Stimulated activated CD8-positive, alpha-beta memory T cell treated with anti-CD3 and anti-CD28 coated beads, Interleukin-12 subunit alpha, Interleukin-12 subunit beta, amount 100 ng/mL, for 24 hours (primary cell): ENCODE measurements around the gene SLC19A1.

Source experiments
- DNase-seq: peaks from one replicate; pipeline ENCODE4 v3.0.0-alpha.2; 2020; ENCODE audit errors: extremely low read depth

The SLC19A1 gene

GRCh38 chr21:45542242-45542666 is at the start of gene SLC19A1:
Gene SLC19A1 (minus strand): TSS chr21:45542440. CDS start chr21:45537959, 4,481 bp downstream.
- DNase-seq = peak; percentile 48

- DNase-seq = no peak
These were observed 49.5 kb upstream of the SLC19A1 start for GRCh38 chr21:45591619-45592207.

- DNase-seq = no peak
These were observed 48.7 kb upstream of the SLC19A1 start for GRCh38 chr21:45590726-45591618.

GRCh38 chr21:45590246-45590725 is 48.0 kb upstream of the SLC19A1 start:
- DNase-seq = peak; percentile 51

GRCh38 chr21:45589686-45590245 is 47.5 kb upstream of the SLC19A1 start:
- no peak for DNase-seq

- no peak for DNase-seq
These were observed 46.7 kb upstream of the SLC19A1 start for GRCh38 chr21:45588871-45589491.

GRCh38 chr21:45588086-45588825 is 46.0 kb upstream of the SLC19A1 start:
- no peak for DNase-seq

- no peak for DNase-seq
These were observed 44.1 kb upstream of the SLC19A1 start for GRCh38 chr21:45586289-45586858.

GRCh38 chr21:45584786-45585185 is 42.5 kb upstream of the SLC19A1 start:
- no peak for DNase-seq

GRCh38 chr21:45583831-45584509 is 41.7 kb upstream of the SLC19A1 start:
- DNase-seq = no peak

- DNase-seq = no peak
These were observed 39.9 kb upstream of the SLC19A1 start for GRCh38 chr21:45582128-45582527.

GRCh38 chr21:45581322-45581712 is 39.1 kb upstream of the SLC19A1 start:
- no peak for DNase-seq

- no peak for DNase-seq
These were observed 38.5 kb upstream of the SLC19A1 start for GRCh38 chr21:45580576-45581321.

- no peak for DNase-seq
These were observed 37.9 kb upstream of the SLC19A1 start for GRCh38 chr21:45580181-45580575.

GRCh38 chr21:45579383-45580180 is 37.3 kb upstream of the SLC19A1 start:
- no peak for DNase-seq

- no peak for DNase-seq
These were observed 36.7 kb upstream of the SLC19A1 start for GRCh38 chr21:45578811-45579381.

- no peak for DNase-seq
These were observed 36.0 kb upstream of the SLC19A1 start for GRCh38 chr21:45578176-45578801.

- DNase-seq = no peak
These were observed 35.5 kb upstream of the SLC19A1 start for GRCh38 chr21:45577801-45578175.
